Heart left ventricle (tissue), 16 donors: ENCODE results near the gene CENPN. TPM values are rescaled to one million over a fixed set of nuclear protein-coding genes. Genes with fewer than 3 reads are reported as not detected.

Experiments used
- ATAC-seq, 4 donors: fragments of 200-7000 bp; cut with Tn5 transposase; one replicate each; pipeline ENCODE4 v1.9.1; 2020 to 2022; ENCODE audit warnings: moderate library complexity in 4 of 4, mild to moderate bottlenecking in 3 of 4, moderate number of reproducible peaks in 1 of 4
- DNase-seq, 5 donors: peaks; one replicate each; pipeline ENCODE4 v3.0.0-alpha.2; 2020
- H3K27ac ChIP-seq, 12 donors: fragments of 200-600 bp; sonication (generic) in 4 of 12; one replicate each; pipeline versions ENCODE4 v1.5.0 to v1.8.0; 2016 to 2022; ENCODE audit warnings: mild to moderate bottlenecking in 2 of 12
- H3K27me3 ChIP-seq, 9 donors: fragments of 200-600 bp; sonication (generic) in 2 of 9; one replicate each; pipeline versions ENCODE4 v1.5.1 to v1.8.0; 2016 to 2022; ENCODE audit warnings: mild to moderate bottlenecking in 3 of 9
- H3K36me3 ChIP-seq, 9 donors: fragments of 200-600 bp; sonication (generic) in 2 of 9; one replicate each; pipeline versions ENCODE4 v1.5.0 to v1.8.0; 2018 to 2022; ENCODE audit warnings: mild to moderate bottlenecking in 2 of 9
- H3K4me1 ChIP-seq, 12 donors: fragments of 200-600 bp; sonication (generic) in 4 of 12; one replicate each; pipeline versions ENCODE4 v1.5.0 to v1.8.0; 2016 to 2022; ENCODE audit warnings: mild to moderate bottlenecking in 3 of 12
- H3K4me3 ChIP-seq, 12 donors: fragments of 200-600 bp; sonication (generic) in 4 of 12; one replicate each; pipeline versions ENCODE4 v1.5.0 to v1.8.0; 2017 to 2022; ENCODE audit warnings: mild to moderate bottlenecking in 9 of 12, moderate library complexity in 4 of 12
- H3K9me3 ChIP-seq, 12 donors: fragments of 200-600 bp; sonication (generic) in 4 of 12; one replicate each; pipeline versions ENCODE4 v1.5.0 to v1.8.0; 2016 to 2022; ENCODE audit warnings: mild to moderate bottlenecking in 1 of 12
- POLR2A ChIP-seq, 2 donors: fragments of 450-650 bp; IDR thresholded peaks; one replicate each; pipeline ENCODE4 v1.6.1; 2017; ENCODE audit warnings: antibody characterized with exemption in 2 of 2, mild to moderate bottlenecking in 2 of 2, moderate library complexity in 2 of 2
- WGBS, 4 donors: extraction: QIAGEN DNeasy Blood & Tissue Kit in 2 of 4; methylation state at CpG; one replicate each; pipeline versions ENCODE4 v1.1.5 to v1.1.7; 2013 to 2018; 5-methylcytosine and 5-hydroxymethylcytosine counted together
- intact Hi-C, 10 donors: fragments of 100-400 bp; cut with DNase I; formaldehyde crosslinking; loops; one replicate each; pipeline versions ENCODE4 v1.11.1 to v1.14.2; 2022
- polyA plus RNA-seq, 2 donors: library from polyadenylated mRNA; stranded (reverse); fragments of 200-250 nt; gene quantifications; one replicate each; pipeline ENCODE4 v1.2.3, GENCODE V29; 2013
- total RNA-seq, 9 donors: library from RNA; depleted of rRNA in 2 of 9; stranded (reverse); fragments of >200 nt in 2 of 9; fragmentation: NEBNext Ultra II Directional in 3 of 9; extraction: Animal tissue kit (Norgen Biotek cat#: 25700) in 3 of 9; gene quantifications; one replicate each; pipeline versions ENCODE4 v1.1.0 to v1.2.4, GENCODE V29; 2016 to 2023
- TF ChIP-seq, protein P1 (sequence below), 12 donors: fragments of 200-600 bp; sonication (generic) in 4 of 12; IDR thresholded peaks; one replicate each; pipeline versions ENCODE4 v1.5.0 to v1.8.0; 2018 to 2022; ENCODE audit warnings: antibody characterized with exemption in 12 of 12, mild to moderate bottlenecking in 5 of 12
- donor health status: ischemic (EF 13 %, LVEDD 7.1; RV severe dilation, severe dysfunction).
- donor health status: healthy with polysubstance abuse.
- donor health status: DM: no; HTN: yes; CAD: no.
- donor health status: DM: no; HTN: no; CAD: no.
- donor health status: ischemic (EF 25% LVEDD 6.9; RV normal size, moderate dysfunction).
- donor health status: ischemic (EF 25% LVEDD 5.7; RV mildly dilated, moderate dysfunction).
- donor health status: healthy.
- donor health status: DM: yes; HTN: yes; CAD: no.
- donor health status: ischemic (EF 35%, LVEDD 5.7; RV mildly dilated, moderate dysfunction).
- donor health status: nonischemic (EF 11% LVEDD 7.7; RV severe dilation, severe dysfunction).
- donor health status: DM: yes; HTN: yes; CAD: no.
- donor health status: PGD.
- donor health status: ischemic (EF 29% LVEDD 5.4; RV normal size, mild dysfunction).
- donor health status: nonischemic (EF 23%, LVEDD 6.1; RV moderate dilation, normal function).

CENPN gene
- total and polyA plus RNA-seq, 11 donors = 1.9 to 14.8 (median 10.3) TPM

DNA sequence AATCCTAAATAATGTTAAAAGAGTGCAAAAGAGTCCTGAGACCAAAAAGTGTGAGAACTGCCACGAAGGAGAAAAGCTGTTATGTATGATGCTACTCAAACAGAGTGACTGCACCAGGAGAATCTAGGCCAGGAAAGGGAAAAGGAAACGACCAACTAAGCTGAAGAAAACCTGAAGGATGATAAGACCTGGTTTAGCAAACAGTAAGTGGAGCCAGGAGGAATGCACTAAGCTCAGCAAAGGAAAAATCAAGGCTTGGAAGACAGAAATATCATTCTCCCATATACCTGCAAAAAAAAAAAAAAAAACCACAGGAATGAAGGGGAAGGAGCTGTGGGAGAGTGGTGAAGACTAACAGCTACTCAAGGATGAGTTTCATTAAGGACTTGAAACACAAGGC, 21.4 kb upstream of the CENPN start:
- ATAC-seq = no peak
- TF ChIP-seq, protein P1, sequence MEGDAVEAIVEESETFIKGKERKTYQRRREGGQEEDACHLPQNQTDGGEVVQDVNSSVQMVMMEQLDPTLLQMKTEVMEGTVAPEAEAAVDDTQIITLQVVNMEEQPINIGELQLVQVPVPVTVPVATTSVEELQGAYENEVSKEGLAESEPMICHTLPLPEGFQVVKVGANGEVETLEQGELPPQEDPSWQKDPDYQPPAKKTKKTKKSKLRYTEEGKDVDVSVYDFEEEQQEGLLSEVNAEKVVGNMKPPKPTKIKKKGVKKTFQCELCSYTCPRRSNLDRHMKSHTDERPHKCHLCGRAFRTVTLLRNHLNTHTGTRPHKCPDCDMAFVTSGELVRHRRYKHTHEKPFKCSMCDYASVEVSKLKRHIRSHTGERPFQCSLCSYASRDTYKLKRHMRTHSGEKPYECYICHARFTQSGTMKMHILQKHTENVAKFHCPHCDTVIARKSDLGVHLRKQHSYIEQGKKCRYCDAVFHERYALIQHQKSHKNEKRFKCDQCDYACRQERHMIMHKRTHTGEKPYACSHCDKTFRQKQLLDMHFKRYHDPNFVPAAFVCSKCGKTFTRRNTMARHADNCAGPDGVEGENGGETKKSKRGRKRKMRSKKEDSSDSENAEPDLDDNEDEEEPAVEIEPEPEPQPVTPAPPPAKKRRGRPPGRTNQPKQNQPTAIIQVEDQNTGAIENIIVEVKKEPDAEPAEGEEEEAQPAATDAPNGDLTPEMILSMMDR (IDR thresholded peaks at IDR 0.05) = no peak
- no peak for TF ChIP-seq POLR2A (IDR thresholded peaks at IDR 0.05)
- no peaks in the 10 kb centered on the region for H3K27me3 ChIP-seq
- peaks cover 0 to 9% (median 2%) of the 10 kb centered on the region in 9 donors for H3K36me3 ChIP-seq
- no peaks in the 10 kb centered on the region for H3K9me3 ChIP-seq
- WGBS, 4 donors = 36 to 65% (median 45%) methylated on average over 2 of the region's 2 CpGs
- no peak for DNase-seq
- no peak overlapping the region for H3K4me3 ChIP-seq
- H3K4me1 ChIP-seq = peaks cover 0 to 21% (median 0%) of the 10 kb centered on the region in 12 donors
- no peak overlapping the region for H3K27ac ChIP-seq
- intact Hi-C loops = no loop called here

DNA sequence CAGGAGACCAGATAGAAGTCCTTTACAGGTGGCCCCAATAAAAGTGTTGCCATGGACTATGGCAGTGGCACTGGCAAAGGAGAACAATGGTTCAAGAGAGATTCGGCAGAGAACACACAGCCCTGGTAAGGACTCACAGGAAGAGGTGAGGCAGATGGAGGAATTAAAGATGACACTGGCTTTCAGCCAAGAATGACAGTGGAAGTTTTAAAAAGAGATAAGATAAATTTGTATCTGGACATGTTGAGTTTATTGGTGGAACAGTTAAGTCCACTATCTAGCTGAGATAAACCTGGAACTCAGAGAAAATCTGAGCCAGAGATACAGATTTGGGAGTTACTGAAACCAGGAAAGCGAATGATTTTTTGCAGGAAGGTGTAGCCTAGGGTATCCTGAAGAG, 20.5 kb upstream of the CENPN start:
- WGBS, 4 donors = 65 to 78% (median 69%) methylated on average over 2 of the region's 2 CpGs
- DNase-seq (no peak), ATAC-seq (no peak)
- Histone ChIP-seq H3K9me3 (no peaks in the 10 kb centered on the region), H3K4me3 (no peak overlapping the region), H3K36me3 (peaks cover 0 to 13% (median 4%) of the 10 kb centered on the region in 9 donors), H3K4me1 (peaks cover 0 to 11% (median 0%) of the 10 kb centered on the region in 12 donors), H3K27ac (no peak overlapping the region), H3K27me3 (no peaks in the 10 kb centered on the region)
- intact Hi-C loops = no loop called here
- no peak for TF ChIP-seq POLR2A (IDR thresholded peaks at IDR 0.05)
- TF ChIP-seq, protein P1 (IDR thresholded peaks at IDR 0.05) = no peak

DNA sequence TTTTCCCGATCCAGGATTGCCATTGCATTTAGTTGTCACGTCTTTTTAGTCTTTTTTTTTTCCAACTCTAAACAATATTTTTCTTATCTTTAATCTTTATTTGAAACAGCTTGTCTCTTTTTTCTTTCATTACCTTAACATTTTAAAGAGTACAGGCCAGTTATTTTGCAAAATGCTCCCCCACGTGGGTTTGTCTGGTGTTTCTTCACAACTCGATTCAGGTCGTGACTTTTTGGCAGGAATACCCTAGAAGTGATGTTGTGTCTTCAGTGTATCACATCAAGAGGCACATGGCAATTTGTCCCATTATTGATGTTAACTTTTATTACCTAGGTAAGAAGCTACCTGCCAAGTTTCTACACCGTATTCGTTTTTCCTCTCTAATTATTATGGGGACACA, 18.3 kb upstream of the CENPN start:
- TF ChIP-seq POLR2A (IDR thresholded peaks at IDR 0.05) = no peak
- TF ChIP-seq, protein P1 (IDR thresholded peaks at IDR 0.05) = no peak
- peaks cover 0 to 16% (median 4%) of the 10 kb centered on the region in 9 donors for H3K36me3 ChIP-seq
- peaks cover 0 to 22% (median 1%) of the 10 kb centered on the region in 12 donors for H3K4me1 ChIP-seq
- 67 to 74% (median 70%) methylated on average over 7 of the region's 7 CpGs for WGBS, 4 donors
- intact Hi-C loops = no loop called here
- no peaks in the 10 kb centered on the region for H3K9me3 ChIP-seq
- no peak overlapping the region for H3K4me3 ChIP-seq
- ATAC-seq = no peak
- no peaks in the 10 kb centered on the region for H3K27me3 ChIP-seq
- no peak overlapping the region for H3K27ac ChIP-seq
- no peak for DNase-seq

DNA sequence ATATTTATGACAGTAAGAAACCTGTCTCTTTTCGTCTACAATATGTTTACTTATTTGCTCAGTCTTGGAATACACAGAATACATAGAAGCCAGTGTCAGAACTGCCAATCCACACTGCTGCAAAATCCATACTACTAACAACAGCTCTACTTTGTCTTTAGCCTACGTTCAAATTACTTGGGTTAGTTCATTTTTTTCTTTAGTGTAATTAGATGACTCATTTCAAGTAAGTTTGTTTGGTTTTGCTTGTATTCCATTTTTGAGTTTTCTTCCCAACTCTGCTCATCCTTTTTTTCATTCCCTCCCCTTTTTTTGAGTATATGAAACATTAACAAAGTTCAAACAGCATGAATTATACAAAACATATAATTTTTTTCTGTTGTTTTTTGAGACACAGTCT, 17.2 kb upstream of the CENPN start:
- intact Hi-C loops = no loop called here
- no peak overlapping the region for H3K4me3 ChIP-seq
- no peaks in the 10 kb centered on the region for H3K27me3 ChIP-seq
- peaks cover 0 to 16% (median 4%) of the 10 kb centered on the region in 9 donors for H3K36me3 ChIP-seq
- TF ChIP-seq POLR2A (IDR thresholded peaks at IDR 0.05) = no peak
- TF ChIP-seq, protein P1 (IDR thresholded peaks at IDR 0.05) = no peak
- ATAC-seq (no peak), DNase-seq (no peak)
- peaks cover 0 to 22% (median 2%) of the 10 kb centered on the region in 12 donors for H3K4me1 ChIP-seq
- 43 to 66% (median 47%) methylated on average over 2 of the region's 2 CpGs for WGBS, 4 donors
- no peaks in the 10 kb centered on the region for H3K9me3 ChIP-seq
- no peak overlapping the region for H3K27ac ChIP-seq
